Retinal pigment epithelial cell (primary cell): ENCODE data around the gene CCL8.

Source experiments
- DNase-seq: peaks from one replicate; pipeline ENCODE4 v3.0.0-alpha.2; 2010; ENCODE audit warnings: low read depth
- H3K4me3 ChIP-seq: 2 replicates; pipeline ENCODE4 v1.5.1; 2011; ENCODE audit warnings: mild to moderate bottlenecking, low read length, control low read depth, moderate library complexity
- CTCF ChIP-seq: conservative IDR thresholded peaks from 2 replicates; pipeline ENCODE4 v1.5.1; 2011; ENCODE audit warnings: low read depth, low read length, control low read depth, inconsistent platforms

Gene CCL8

GRCh38 chr17:34290586-34290985 lies 28.6 kb upstream of the CCL8 start:
- no peak for TF ChIP-seq CTCF
- H3K4me3 ChIP-seq, result no peak overlapping the region
- DNase-seq, result no peak

GRCh38 chr17:34291721-34292348 lies 27.4 kb upstream of the CCL8 start:
- no peak overlapping the region for H3K4me3 ChIP-seq
- no peak for TF ChIP-seq CTCF
- DNase-seq, result no peak

GRCh38 chr17:34299027-34299426 lies 20.2 kb upstream of the CCL8 start:
- no peak for TF ChIP-seq CTCF
- no peak overlapping the region for H3K4me3 ChIP-seq
- DNase-seq, result no peak

GRCh38 chr17:34299956-34300577 lies 19.2 kb upstream of the CCL8 start:
- DNase-seq, result peak; percentile 52
- TF ChIP-seq CTCF, result no peak
- no peak overlapping the region for H3K4me3 ChIP-seq

GRCh38 chr17:34300652-34301370 lies 18.4 kb upstream of the CCL8 start:
- no peak for TF ChIP-seq CTCF
- no peak overlapping the region for H3K4me3 ChIP-seq
- peak; percentile 47 for DNase-seq

- TF ChIP-seq CTCF, result no peak
- DNase-seq, result no peak
- no peak overlapping the region for H3K4me3 ChIP-seq
Observed at GRCh38 chr17:34301986-34302385, 17.2 kb upstream of the CCL8 start.
